Upper lobe of left lung (tissue), 6 donors: ENCODE data around the gene KATNBL1. TPM values are rescaled to one million over a fixed set of nuclear protein-coding genes. Genes with fewer than 3 reads are reported as not detected.

Experiments used
- ATAC-seq, 2 donors: fragments of 200-7000 bp; cut with Tn5 transposase; one replicate each; pipeline ENCODE4 v1.9.1; 2022; ENCODE audit warnings: mild to moderate bottlenecking in 2 of 2, moderate library complexity in 2 of 2; ENCODE audit not compliant: low FRiP score in 2 of 2
- DNase-seq, 2 donors: peaks; one replicate each; pipeline ENCODE4 v3.0.0-alpha.2; 2019 to 2020
- H3K27ac ChIP-seq, 4 donors: fragments of 200-600 bp; sonication (generic); one replicate each; pipeline ENCODE4 v1.5.1; 2016 to 2019
- H3K27me3 ChIP-seq, 4 donors: fragments of 200-600 bp; sonication (generic); one replicate each; pipeline ENCODE4 v1.5.1; 2017 to 2019
- H3K36me3 ChIP-seq, 4 donors: fragments of 200-600 bp; sonication (generic); one replicate each; pipeline ENCODE4 v1.5.1; 2016 to 2019
- H3K4me1 ChIP-seq, 4 donors: fragments of 200-600 bp; sonication (generic); one replicate each; pipeline ENCODE4 v1.5.1; 2018 to 2019
- H3K4me3 ChIP-seq, 4 donors: fragments of 200-600 bp; sonication (generic); one replicate each; pipeline ENCODE4 v1.5.1; 2017 to 2019; ENCODE audit warnings: mild to moderate bottlenecking in 2 of 4, moderate library complexity in 1 of 4
- H3K9me3 ChIP-seq, 4 donors: fragments of 200-600 bp; sonication (generic); one replicate each; pipeline ENCODE4 v1.5.1; 2018 to 2019
- EP300 ChIP-seq, 4 donors: sonication (generic); formaldehyde crosslinking; IDR thresholded peaks; one replicate each; pipeline ENCODE4 v1.5.1; 2017; ENCODE audit warnings: antibody characterized with exemption in 4 of 4, control low read depth in 2 of 4
- POLR2A ChIP-seq, 4 donors: fragments of 450-650 bp; IDR thresholded peaks; one replicate each; pipeline ENCODE4 v1.5.1; 2016 to 2017; ENCODE audit warnings: antibody characterized with exemption in 4 of 4, mild to moderate bottlenecking in 2 of 4
- POLR2AphosphoS5 ChIP-seq, 2 donors: sonication (generic); formaldehyde crosslinking; IDR thresholded peaks; one replicate each; pipeline ENCODE4 v1.5.1; 2017; ENCODE audit warnings: antibody characterized with exemption in 2 of 2
- WGBS, 2 donors: methylation state at CpG; one replicate each; pipeline ENCODE4 v1.1.5; 2017 to 2018; 5-methylcytosine and 5-hydroxymethylcytosine counted together
- total RNA-seq, 6 donors: library from RNA; depleted of rRNA in 4 of 6; stranded (reverse); fragments of >200 nt in 4 of 6; gene quantifications; one replicate each; pipeline versions ENCODE4 v1.1.0 to v1.2.1, GENCODE V29; 2016 to 2021
- TF ChIP-seq, protein P1 (sequence below), 6 experiments: fragments of 450-650 bp in 4 of 6; fragments of 200-600 bp in 2 of 6; sonication (generic) in 2 of 6; IDR thresholded peaks; one replicate each; pipeline ENCODE4 v1.5.1; 2016 to 2019; ENCODE audit warnings: antibody characterized with exemption in 6 of 6
- donor health status: DM: no; HTN: no; CAD: no; lungs with moderate emphysema.
- donor health status: DM: no; HTN: yes; CAD: no; lungs with severe emphysema.

KATNBL1 gene
- total RNA-seq, 6 donors from 2014 or later: 26.5 to 71.2 (median 55.2) TPM

- TF ChIP-seq POLR2A (IDR thresholded peaks at IDR 0.05): no peak
- no peak for TF ChIP-seq EP300 (IDR thresholded peaks at IDR 0.05)
- TF ChIP-seq POLR2AphosphoS5 (IDR thresholded peaks at IDR 0.05): no peak
- TF ChIP-seq, protein P1, sequence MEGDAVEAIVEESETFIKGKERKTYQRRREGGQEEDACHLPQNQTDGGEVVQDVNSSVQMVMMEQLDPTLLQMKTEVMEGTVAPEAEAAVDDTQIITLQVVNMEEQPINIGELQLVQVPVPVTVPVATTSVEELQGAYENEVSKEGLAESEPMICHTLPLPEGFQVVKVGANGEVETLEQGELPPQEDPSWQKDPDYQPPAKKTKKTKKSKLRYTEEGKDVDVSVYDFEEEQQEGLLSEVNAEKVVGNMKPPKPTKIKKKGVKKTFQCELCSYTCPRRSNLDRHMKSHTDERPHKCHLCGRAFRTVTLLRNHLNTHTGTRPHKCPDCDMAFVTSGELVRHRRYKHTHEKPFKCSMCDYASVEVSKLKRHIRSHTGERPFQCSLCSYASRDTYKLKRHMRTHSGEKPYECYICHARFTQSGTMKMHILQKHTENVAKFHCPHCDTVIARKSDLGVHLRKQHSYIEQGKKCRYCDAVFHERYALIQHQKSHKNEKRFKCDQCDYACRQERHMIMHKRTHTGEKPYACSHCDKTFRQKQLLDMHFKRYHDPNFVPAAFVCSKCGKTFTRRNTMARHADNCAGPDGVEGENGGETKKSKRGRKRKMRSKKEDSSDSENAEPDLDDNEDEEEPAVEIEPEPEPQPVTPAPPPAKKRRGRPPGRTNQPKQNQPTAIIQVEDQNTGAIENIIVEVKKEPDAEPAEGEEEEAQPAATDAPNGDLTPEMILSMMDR (IDR thresholded peaks at IDR 0.05): no peak
- Histone ChIP-seq H3K36me3 (no peaks in the 10 kb centered on the region), H3K9me3 (no peaks in the 10 kb centered on the region), H3K27ac (no peak overlapping the region), H3K4me3 (no peak overlapping the region), H3K27me3 (no peaks in the 10 kb centered on the region), H3K4me1 (peaks cover 4 to 6% (median 5%) of the 10 kb centered on the region in 4 donors)
- no peak for DNase-seq
- ATAC-seq: no peak
- WGBS, 2 donors: 87 to 95% methylated on average over 2 of the region's 2 CpGs
Measured at GRCh38 chr15:34107315-34107714, 102.6 kb downstream of the KATNBL1 start.

DNA sequence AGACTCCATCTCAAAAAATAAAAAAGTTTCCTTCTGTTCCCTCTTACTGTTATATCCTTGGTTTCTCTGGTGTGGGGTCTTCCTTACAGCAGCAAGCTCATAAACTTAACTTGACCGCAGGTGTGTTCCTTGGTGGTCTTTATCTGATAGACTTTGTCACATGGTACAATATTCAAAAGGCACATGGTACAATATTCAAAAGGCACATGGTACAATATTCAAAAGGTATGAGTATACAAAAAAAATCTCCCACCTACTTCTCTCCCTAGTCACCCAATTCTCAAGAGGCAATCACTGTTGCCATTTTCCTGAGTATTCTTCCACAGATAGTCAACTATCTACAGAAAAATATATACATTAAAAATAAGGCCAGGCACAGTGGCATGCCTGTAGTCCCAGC is 103.5 kb downstream of the KATNBL1 start:
- Histone ChIP-seq H3K36me3 (no peaks in the 10 kb centered on the region), H3K4me1 (peaks cover 4 to 6% (median 6%) of the 10 kb centered on the region in 4 donors), H3K27ac (no peak overlapping the region), H3K4me3 (no peak overlapping the region), H3K9me3 (no peaks in the 10 kb centered on the region), H3K27me3 (no peaks in the 10 kb centered on the region)
- ATAC-seq (no peak), DNase-seq (no peak)
- TF ChIP-seq POLR2AphosphoS5 (IDR thresholded peaks at IDR 0.05) (no peak), EP300 (IDR thresholded peaks at IDR 0.05) (no peak), POLR2A (IDR thresholded peaks at IDR 0.05) (no peak)
- TF ChIP-seq, protein P1 (IDR thresholded peaks at IDR 0.05): no peak
- WGBS, 2 donors: 85 to 94% methylated on average over 1 of the region's 1 CpG

DNA sequence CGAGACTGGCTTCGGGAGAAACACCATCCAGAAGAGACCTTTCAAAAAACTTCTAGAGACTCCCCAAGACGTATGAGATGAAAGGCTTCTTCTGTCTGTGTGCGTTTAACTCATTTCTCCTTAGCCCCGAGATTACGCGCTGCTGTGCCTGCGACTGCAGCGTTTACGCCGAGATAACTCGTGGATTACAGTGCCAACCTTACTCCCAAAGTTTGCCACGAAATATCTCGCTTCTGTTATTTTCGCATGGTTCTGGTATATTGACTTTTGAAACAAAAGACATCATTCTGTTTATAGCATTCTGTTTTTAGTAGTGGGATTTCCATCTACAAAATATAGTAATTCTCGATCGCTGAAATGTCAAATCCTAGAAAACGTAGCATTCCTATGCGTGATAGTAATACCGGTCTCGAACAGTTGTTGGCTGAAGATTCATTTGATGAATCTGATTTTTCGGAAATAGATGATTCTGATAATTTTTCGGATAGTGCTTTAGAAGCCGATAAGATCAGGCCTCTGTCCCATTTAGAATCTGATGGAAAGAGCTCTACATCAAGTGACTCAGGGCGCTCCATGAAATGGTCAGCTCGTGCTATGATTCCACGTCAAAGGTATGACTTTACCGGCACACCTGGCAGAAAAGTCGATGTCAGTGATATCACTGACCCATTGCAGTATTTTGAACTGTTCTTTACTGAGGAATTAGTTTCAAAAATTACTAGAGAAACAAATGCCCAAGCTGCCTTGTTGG is 107.5 kb downstream of the KATNBL1 start:
- peaks cover 21 to 25% (median 24%) of the 10 kb centered on the region in 4 donors for H3K4me1 ChIP-seq
- H3K4me3 ChIP-seq: peak overlapping the region; percentile 28 to 91 (median 66)
- 30% methylated on average over 29 of the region's 29 CpGs for WGBS, 2 donors
- H3K9me3 ChIP-seq: no peaks in the 10 kb centered on the region
- ATAC-seq: peak; percentile 17 to 60
- peak overlapping the region; percentile 80 to 93 (median 92) for H3K27ac ChIP-seq
- DNase-seq: no peak
- no peaks in the 10 kb centered on the region for H3K36me3 ChIP-seq
- no peaks in the 10 kb centered on the region for H3K27me3 ChIP-seq
- TF ChIP-seq EP300 (IDR thresholded peaks at IDR 0.05) (no peak), POLR2AphosphoS5 (IDR thresholded peaks at IDR 0.05) (no peak), POLR2A (IDR thresholded peaks at IDR 0.05) (no peak)
- TF ChIP-seq, protein P1 (IDR thresholded peaks at IDR 0.05): no peak

DNA sequence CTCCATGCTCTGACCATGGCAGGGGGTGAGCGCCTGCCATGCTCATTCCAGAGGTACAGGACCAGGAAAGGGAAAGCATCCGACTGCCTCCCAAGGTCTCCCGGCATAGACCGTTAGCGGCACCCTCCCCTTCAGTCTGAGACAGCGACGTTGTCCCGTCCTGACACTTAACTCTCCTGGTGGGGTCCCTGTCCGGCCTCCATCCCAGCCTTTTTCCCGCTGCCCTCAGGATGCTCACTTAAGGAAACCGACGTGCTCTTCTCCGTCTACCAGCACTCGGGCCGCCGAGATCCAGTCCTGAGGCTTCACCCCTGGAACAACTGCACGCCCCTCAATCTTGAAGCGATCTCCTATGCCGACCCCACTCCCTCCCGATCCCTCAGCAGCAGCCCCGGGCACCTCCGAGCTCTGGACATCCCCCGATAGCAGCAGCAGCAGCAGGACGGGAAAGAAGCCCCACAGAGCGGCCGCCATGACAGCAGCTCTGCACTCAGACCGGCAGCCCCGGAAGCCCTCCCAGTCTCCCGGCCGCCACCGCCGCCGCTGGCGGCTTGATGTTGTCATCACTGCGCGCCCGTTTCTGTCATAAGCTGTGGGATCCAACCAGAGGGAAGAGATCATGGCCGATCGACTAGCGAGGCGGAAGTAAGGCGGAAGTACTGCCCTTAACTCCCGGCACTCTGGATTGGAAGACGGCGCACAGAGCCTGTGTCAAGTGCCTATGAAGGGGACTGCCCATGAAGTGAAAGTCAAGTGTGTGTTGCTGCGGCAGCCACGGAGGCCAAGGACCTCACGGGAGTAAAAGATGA is 108.3 kb downstream of the KATNBL1 start, which contains the start of the genes EMC7 and PGBD4:
Gene EMC7, minus strand, starts transcription at position 497 of the 809 bp plus-strand sequence. Its CDS starts 23 bp downstream, at position 474.
Gene PGBD4, plus strand, starts transcription at position 718 of the 809 bp plus-strand sequence. CDS start 449 bp downstream, outside the sequence.
- ATAC-seq (peak; percentile 99 to 100), DNase-seq (peak; percentile 98)
- H3K36me3 ChIP-seq: no peaks in the 10 kb centered on the region
- peak within 1 kb of the TSS; percentile 80 to 93 (median 92) for H3K27ac ChIP-seq
- no peaks in the 10 kb centered on the region for H3K27me3 ChIP-seq
- H3K4me1 ChIP-seq: peaks cover 21 to 25% (median 24%) of the 10 kb centered on the region in 4 donors
- WGBS, 2 donors: 0% methylated on average over 28 to 48 of the region's 48 CpGs
- peak within 1 kb of the TSS; percentile 59 to 91 (median 80) for H3K4me3 ChIP-seq
- TF ChIP-seq, protein P1 (IDR thresholded peaks at IDR 0.05): no peak
- TF ChIP-seq EP300 (IDR thresholded peaks at IDR 0.05) (peak in 1 of 4 donors; percentile 33), POLR2A (IDR thresholded peaks at IDR 0.05) (peak in 3 of 4 donors; percentile 72 to 87 (median 85)), POLR2AphosphoS5 (IDR thresholded peaks at IDR 0.05) (peak; percentile 92 to 95)
- H3K9me3 ChIP-seq: no peaks in the 10 kb centered on the region
